RKO (cell line): Measurements from ENCODE around the gene RAPGEF1.
A peak's percentile ranks its signal among the peaks of the same experiment; 100 is the strongest.
"Not testable (repeated sequence)": the region's sequence is repeated elsewhere in the genome, so short reads cannot be mapped to it uniquely, and the experiment has no call there.

ENCODE experiments used
- DNase-seq: peaks from one replicate; pipeline ENCODE4 v3.0.0-alpha.2; 2016; ENCODE audit warnings: low spot score

Gene RAPGEF1

DNA sequence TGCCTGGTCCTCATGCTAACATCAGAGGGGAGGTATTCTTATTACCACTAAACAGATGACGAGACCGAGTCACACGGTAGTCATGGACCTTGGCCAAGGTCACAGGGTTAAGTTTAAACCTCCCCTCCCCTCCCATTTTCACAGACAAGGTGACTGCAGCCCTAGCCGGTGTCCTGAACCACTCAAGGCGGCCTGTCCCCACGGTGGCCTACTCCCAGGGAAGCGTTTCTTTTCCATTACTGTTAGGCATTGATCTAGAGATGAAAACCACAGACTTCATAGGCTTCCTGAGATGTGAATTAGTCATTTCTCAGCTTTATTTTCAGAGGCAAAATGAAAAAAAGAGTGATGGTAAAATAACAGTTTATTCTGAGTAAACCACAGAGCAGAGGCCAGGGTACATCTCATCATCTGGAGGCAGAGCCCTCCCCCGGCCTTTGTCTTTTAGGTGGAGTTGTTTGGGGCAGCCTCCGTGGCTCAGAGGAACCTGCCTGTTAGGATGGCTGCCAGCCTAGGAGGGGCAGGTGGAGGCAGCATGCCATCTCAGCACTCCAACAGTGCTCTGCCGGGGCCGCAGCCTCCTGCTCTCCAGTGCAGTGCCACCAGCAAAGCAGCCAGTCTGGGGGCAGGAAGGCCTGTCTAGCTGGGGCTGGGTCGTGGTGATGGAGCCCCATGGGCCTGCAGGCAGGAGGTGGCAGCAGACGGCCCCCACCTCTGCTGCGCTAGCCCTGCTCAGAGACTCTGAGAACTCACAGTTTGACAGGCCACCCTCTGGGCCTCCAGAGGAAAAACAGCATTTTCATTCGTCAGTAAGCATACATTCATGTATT is 71.2 kb downstream of the RAPGEF1 start:
- DNase-seq: no peak

DNA sequence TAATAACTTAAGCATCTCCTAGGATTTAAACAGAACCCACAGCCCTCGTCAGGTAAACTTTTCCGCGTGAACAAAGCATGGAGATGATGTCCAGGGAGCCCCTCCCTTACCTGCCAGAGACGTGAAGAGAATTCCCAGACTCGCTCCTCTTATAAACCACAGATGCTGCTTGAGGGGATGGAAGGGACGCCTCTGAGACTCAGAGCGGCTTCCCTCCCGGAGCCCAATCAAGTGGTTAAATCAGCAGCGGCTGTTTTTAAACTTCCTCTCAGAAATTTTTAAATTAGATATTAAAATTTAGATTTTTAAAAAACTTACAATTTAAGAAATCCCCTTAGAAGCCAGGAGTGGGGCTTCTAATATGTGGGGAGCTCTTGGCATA is 71.8 kb downstream of the RAPGEF1 start:
- no peak for DNase-seq

DNA sequence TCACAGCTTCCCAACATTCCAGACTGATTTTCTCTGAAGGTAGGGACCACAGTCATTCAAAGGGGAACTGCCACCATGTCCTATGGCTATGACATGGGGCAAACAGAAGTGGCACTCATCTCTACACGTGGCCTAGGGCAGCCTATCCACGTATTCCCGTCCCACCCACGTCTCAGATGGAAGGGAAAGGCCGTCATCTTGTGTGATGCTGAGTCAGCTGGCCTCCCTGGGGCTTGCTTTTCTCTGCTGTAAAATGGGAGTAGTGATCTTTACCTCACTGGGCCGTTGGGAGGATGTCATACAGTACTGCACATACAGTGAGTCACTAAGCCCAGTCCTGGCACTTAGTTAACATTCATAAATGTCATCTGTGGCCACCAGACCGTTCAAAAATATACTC is 72.3 kb downstream of the RAPGEF1 start:
- DNase-seq: no peak

DNA sequence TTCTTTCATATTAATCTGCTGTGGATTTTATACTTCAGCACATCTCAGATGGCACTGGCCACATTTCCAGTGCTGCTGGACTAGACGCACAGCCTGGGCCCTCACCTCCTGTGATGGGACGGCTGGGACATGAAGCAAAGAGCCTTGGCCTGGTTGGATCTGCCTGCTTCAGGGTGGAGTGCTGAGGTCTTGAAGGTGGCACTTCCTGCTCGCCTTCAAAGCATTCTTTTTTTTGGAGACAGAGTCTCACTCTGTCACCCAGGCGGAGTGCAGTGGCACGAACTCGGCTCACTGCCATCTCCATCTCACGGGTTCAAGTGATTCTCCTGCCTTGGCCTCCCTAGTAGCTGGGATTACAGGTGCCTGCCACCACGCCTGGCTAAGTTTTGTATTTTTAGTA is 73.1 kb downstream of the RAPGEF1 start:
- DNase-seq: no peak

DNA sequence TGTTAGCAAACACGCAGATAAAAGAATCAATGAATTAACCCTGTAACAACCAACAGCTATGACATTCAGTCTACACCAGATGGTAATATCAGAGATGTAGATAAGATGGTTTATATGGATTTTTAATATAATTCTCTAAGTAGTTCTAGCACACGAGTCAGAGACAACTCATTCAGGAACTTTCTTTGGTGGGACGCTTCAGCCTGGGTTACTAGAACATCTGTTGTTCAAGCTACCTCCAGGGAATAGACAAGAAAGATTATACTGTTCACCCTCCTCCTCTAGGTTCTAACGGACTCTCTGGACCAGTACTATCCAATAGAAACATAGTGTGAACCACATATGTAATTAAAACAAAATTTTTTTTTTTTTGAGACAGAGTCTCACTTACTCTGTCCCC is 73.8 kb downstream of the RAPGEF1 start:
- DNase-seq: no peak

DNA sequence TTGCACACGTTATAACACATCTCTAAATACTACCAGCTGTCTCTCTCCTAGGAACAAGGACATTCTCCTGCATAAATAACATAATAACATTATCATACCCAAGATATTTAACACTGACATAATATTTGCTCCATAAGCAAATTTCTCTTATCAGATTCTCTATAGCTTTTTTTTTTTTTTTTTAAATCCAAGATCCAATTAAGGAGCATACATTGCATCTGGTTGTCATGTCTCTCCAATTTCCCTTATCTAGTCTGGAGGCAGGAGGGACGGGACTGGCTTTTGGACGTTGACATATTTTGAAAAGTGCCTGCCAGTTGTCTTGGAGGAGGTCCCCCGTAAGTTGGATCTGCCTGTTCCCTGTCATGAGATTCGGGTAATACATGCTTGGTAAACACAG is 76.6 kb downstream of the RAPGEF1 start:
- DNase-seq: no peak

DNA sequence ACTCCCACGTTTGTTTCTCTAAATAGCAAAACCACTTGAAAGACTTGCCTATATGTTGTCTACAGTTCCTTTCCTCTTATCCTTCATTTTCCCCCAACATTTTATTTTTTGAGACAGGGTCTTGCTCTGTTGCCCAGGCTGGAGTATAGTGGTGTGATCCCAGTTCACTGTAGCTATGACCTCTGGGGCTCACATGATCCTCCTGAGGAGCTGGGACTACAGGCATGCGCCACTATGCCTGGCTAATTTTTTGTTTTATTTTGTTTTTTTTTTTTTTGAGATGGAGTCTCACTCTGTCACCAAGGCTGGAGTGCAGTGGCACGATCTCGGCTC is 77.6 kb downstream of the RAPGEF1 start:
- not testable (repeated sequence) for DNase-seq

DNA sequence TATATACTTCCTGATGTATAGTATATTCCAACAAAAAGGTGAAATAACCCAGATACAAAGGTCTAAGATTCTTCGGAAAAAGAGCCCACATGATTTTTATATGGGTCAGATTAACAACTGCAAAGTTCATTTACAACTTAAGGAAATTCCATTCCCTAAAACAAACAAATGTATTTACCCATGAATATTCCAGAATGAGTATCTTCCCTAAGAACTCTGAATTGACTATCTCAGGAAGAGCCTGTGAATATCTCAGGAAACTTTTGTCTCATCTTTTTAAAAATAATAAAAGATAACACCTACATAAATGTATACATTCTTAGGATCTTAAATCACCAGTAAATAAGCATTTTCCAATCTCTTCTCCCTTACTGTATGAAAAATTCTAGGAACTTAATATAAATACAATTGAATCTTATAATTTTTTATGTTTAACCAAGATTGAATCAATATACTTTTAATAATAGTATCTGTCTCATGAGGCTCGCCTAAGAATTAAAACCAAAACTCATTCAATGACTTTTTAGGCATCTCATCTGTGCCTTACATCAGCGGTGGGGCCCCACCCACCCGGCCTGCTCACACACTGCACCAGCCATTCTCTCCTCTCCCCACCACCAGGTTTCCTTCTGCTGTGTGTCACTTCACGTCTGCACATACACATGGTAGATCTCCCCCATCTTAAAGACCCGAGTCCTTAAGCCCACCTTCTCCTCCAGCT is 78.1 kb downstream of the RAPGEF1 start:
- DNase-seq: no peak

DNA sequence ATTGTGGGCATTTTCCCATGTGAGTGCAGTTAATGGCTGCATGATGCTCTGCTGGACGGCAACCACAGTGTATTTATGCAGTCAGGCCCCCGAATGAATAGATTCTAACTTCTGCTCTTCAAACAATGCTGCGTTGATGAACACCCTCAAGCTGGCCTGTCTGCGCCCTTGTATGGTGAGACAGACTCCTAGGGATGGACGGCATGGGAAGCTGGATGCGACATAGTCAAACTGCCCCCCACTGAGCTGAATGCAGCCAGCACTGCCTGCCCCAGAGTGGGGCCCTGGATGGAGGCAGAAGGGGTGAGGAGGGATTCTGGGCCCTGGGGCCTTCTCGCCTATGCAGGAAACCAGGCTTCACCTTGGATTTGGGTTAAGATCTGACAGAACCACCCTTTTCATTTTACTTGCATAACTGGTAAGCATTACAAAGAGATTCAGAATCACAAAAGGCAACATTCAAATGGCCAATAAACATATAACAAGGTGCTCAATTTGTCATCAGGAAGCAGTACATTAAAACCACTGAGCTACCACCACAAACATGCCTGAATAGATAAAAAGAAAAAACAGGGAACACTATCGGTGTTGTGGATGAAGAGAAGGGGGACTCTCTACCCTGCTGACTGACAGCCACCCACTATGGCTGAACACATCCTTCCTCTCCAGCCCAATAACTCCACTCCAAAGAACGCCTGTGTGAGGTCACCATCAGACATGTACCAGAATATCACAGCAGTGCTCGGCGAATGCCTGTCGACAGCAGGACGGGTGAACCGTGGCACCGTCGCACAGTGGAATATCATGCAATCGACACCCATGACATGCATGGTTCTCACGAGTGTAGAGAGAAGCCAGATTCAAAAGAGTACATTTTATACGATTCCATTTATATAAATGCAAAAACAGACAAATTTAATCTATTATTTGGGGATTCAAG is 79.1 kb downstream of the RAPGEF1 start:
- DNase-seq: no peak

DNA sequence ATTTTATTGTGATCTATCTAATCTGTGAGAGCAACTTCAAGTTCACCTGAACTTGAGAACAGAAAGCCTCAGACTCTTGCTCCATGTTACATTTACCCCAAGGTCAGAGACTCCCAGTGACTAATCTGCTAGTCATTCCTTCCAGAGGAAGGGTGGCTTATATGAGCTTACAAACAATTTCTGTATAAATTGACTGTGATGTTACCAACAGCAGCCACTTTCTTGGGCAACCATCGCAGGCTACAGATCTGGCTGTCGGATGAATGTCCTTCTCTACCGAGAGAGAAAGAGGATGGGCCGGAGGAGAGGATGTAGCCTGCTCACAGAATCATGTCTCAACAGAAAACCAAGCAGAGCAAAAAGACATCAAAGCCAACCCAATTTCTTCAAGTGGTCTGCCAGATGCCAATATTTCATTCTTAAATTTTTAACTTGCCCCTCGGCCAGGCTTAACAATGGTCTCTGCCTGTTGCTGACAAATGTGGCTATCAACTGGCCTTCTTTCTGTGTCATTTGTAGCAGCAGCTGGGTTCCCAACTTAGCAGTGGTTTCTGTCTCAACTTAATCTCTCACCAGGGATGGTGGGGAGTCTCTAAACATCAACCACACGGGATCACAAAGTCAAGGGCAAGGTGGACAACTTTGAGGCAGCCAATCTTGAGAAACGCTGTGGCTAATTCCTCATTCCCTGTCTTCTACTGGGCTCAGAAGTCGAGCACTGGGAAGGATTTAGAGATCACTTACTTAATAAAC is 81.3 kb downstream of the RAPGEF1 start:
- peak; percentile 84 for DNase-seq

DNA sequence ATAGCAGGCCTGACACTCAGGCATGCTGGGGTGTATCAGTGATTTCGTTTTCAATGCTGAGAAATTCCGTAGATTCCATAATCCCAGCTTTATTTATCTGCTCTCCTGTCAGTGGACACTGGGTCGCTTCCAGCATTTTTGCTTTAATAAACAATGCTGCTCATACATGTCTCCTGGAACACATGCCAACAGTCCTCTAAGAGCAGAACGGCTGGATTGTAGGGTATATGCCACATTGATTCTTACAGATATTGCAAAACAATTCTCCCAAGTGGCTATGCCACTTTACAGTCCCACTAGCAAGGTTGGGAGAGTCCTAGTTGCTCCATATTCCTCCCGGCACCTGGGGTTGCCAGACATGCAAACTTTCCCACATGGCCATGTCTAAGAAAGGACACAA is 81.9 kb downstream of the RAPGEF1 start:
- no peak for DNase-seq

DNA sequence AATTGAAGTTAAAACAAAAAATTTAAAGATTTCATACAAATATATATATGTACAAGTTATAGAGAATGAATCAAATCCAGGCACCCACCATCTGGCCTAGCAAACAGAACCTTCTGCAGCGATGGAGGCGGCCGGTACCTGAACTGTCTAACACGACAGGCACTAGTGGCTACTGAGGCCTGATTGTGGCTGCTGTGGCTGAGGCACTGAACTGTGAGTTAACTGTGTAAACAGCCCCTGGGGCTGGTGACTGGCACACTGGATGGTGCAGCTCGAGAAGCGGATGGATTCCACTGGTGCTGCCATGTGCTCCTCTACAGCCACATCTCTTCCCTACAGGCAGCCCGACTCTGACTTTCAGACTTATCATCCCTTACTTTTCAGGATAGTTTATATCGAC is 82.4 kb downstream of the RAPGEF1 start:
- no peak for DNase-seq

DNA sequence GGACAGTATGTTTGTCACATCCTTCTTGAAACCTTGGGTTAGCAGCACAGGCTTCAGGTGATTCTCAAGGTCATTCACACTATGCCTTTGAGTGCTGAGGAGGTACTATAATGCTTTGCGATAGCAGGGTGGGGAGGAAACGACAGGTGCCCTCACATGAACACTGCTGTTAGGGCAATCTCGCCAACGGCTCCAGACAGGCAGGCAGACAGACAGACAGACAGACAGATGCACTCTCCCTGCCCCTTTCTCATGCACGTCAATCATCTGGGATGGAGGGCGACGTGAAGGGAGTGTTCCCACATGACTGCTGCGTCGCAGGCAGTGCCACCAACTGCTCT is 82.9 kb downstream of the RAPGEF1 start:
- DNase-seq: no peak

DNA sequence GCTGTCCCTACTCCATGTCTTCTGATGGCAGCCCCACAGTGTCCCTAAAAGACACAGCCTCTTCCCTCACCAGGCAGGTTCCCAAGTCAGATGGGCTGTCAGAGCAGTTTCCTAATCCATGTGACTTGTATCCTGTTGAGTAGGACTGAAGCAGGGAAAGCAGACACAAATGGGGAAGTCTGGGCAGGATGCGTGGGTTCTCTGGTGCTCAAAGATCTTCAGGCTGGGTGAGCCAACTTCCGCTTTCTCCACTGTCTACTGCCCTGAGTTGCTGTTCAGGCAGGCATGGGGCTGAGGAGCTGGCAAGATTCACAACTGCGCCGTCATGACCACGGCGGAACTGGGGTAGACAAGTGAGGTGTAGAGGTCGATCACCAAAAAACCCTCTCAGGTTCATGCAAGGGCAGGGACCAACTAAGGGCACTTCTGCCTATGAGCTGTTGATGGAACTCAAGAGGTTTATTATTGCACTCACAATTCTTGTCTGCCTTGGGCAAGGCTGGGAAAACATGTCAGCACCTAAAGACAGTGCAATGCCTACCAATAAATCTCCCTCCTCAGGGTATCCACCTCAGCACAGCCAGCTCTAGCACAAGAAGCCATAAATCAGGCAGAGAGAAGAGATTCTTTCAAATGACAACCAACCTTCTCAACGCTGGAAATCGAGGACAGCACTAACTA is 83.4 kb downstream of the RAPGEF1 start:
- no peak for DNase-seq

DNA sequence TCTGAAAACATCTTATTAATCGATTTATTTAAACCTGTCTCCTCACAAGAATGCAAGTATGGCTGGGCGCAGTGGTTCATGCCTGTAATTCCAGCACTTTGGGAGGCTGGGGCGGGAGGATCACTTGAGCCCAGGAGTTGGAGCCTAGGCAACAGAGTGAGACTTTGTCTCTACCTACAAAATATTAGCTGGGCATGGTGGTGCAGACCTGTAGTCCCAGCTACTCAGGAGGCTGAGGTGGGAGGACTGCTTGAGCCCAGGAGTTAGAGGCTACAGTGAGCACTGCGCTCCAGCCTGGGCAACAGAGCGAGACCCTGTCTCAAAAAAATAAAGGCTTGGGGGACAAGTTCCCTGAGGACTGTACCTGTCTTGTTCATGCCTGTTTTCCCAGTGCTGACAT is 85.5 kb downstream of the RAPGEF1 start:
- DNase-seq: not testable (repeated sequence)

DNA sequence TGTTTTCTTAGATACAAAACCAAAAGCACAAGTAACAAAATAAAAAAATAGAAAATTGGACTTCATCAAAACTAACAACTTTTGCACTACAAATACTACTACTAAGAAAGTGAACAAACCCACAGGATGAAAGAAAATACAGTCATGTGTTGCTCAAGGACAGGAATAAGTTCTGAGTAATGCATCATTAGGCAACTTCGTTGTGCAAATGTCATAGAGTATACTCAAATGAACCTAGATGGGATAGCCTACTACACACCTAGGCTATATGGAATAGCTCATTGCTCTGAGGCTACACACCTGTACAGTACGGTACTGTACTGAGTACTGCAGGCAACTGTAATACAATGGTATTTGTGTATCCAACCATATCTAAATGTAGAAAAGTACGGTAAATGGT is 88.3 kb downstream of the RAPGEF1 start:
- DNase-seq: peak; percentile 55

DNA sequence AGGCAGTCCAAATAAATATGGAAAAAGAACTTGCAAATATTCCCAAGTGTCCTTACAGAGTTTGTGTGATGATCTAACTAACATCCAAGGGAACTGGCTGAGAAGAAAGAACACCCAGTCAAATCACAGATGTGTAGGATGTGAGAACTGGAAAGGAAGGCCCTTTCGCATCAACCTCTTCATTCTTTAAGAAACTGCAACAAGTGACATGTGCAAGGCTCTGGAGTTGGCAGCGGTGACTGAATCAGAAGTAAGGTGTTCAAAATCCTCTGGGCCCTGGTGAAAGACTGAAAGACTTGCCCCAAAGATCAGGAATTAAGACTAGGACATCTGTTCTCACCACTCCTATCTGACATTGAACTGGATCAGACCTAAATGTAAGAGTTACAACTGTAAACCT is 88.7 kb downstream of the RAPGEF1 start:
- no peak for DNase-seq

DNA sequence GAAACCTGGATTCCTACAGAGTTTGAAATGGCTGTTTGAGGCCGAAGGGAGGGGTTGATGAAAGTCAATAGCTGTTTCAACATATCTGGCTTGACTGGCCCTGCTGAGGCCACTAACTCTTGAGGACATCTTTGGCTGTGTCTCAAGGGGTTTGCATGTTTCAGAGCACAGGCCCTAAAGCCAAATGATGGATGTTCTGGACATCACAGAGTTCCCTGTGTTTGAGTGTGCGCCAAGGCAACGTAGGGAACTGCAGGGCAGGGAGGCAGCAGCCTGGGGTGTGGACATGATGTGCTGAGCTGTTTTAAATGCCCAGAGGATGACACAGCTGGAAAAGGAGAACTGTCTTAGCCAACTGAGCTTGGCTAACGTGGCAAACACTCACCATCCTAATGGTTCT is 89.6 kb downstream of the RAPGEF1 start:
- no peak for DNase-seq

DNA sequence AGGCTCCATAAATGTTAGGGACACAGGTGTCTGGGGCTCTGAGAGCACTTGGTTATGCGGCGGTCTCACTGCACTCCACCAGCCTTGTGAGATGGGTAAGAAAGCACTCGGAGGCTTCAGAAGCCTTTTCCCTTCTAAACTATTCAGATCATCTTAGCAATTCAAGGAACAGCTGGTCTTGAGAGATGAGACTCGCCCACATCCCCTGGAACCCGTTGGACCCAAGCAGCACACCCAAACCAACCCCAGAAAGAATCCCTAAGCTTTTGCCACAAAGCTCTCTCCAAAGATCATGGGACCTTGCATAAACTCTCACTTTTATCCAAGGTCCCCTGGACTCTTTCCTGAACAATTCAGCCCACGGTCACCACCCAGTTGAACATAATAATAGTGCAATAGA is 90.2 kb downstream of the RAPGEF1 start:
- DNase-seq: no peak

DNA sequence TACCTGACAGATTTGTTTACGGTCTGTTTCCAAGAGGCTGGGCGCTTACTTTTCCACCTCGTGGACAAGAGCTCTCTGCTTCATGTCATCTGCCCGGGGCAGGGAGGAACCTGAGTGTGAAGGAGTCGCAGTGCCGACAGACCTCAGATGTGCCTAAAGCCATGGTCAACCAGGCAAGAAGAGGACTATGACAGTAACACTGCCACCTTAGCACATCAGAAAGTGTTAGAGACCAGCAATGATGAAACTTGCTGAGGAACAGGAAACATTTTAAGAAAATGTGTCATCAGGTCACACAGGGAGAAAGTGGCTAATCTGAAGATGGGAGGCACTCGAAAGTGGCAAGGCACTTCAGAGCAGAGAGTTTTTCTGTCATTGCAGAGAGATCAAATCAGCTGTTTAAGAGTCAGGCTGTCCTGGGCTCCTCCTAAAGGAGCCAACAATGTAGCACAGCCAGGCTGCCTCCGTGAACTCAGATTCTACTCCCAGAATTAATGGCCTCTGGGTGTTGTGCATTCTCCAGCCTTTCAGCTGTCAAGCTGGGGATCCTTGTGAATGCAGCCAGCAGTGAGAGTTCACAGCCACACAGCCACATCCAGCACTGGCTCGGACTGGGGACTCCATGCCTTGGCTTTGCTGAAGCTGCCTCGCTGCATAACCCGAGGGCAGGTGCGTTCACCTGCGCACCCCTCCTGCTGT is 94.6 kb downstream of the RAPGEF1 start:
- no peak for DNase-seq
